ENCODE measurements around the gene CEND1. TPM values are rescaled to one million over a fixed set of nuclear protein-coding genes. Genes with fewer than 3 reads are reported as not detected.

The CEND1 gene
- total RNA-seq, result not detected

DNA sequence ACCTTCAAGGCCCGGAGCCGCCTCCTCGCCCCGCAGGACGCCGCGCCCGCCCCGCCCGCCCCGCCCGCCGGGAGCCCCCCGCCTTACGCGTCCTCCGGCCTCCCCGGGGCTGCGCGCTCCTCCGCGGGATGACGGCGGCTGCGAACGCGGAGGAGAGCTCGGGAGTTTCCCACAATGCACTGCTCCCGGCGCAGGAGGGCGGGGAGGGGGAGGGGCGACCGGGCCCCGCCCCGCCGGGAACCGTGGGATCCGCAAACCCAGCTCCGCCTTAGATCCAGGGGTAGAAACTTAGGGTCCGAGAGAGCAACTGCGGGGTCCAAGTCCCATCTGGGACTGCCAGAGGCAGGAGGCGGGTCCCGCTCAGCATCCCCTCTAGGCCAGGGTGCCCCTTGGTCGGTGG lies at the start of gene CEND1:
Gene CEND1, minus strand, starts transcription at position 148 of the 400 bp plus-strand sequence. CDS start 1,514 bp downstream, outside the sequence.
- no peak for DNase-seq (ENCODE audit: low spot score)
- ATAC-seq, result no peak
- intact Hi-C loops (cut with DNase I), result loop anchor here (10.0 kb wide), 1 partner anchor 125 kb away; no protein-coding TSS in a partner anchor

DNA sequence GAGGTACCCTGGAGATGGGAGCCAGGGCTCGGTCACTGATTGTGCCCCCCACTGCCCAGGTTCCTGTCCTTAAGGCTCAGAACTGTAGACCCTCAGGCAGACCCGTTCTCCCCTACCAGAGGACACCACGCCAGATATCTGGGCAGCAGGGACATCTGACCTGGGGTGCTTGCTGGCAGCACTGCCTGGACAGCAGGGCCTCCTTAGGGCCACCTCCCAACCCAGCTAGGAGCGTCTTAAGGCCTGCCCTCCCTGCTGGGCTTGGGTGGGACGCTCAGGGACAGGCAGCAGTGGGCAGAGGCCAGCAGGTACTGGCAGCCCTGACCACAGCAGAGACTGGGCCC lies 49.4 kb upstream of the CEND1 start:
- intact Hi-C loops (cut with DNase I), result loop anchor here (10.0 kb wide), 1 partner anchor 1476 kb away; no protein-coding TSS in a partner anchor
- no peak for ATAC-seq
- no peak for DNase-seq (ENCODE audit: low spot score)

DNA sequence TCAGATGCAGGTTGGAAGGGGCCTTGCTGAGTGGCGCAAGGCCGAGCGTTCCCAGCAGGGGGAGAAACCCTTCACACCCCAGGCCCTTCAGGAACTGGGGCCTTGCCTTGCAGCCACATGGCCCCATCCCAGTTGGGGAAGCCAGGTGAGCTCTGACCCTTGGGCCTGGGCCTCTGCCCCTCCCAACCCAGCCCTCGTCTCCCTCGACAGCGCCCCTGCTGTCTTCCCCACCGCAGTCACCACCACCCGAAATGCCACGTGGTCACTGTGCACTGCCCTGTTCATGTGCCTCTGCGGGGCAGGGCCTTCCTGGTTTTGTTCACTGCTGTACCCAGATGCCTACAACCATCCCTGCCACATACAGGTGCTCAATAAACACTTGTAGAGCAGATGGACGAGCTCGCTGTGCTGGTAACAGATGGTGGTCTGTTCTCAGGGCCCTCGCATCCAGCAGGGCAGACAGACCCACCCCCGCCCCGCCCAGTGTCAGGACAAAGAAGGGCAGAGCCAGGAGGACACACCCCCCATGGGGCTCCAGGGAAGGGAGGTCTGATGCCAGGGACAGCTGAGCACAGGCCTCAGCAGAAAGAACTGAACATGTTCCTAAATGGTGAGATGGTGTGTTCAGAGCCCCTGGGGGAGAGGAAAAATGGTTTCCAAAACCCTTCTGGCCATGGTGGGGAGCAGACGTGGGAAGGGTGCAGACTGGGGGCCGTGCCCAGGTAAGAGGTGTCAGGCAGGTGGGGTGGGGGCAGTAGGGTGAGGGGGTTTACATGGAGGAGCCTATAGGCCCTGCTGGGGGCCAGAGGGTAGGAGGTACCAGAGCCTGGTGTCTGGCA lies 48.8 kb upstream of the CEND1 start:
- intact Hi-C loops (cut with DNase I), result loop anchor here (10.0 kb wide), 1 partner anchor 1476 kb away; no protein-coding TSS in a partner anchor
- no peak for DNase-seq (ENCODE audit: low spot score)
- ATAC-seq, result no peak

DNA sequence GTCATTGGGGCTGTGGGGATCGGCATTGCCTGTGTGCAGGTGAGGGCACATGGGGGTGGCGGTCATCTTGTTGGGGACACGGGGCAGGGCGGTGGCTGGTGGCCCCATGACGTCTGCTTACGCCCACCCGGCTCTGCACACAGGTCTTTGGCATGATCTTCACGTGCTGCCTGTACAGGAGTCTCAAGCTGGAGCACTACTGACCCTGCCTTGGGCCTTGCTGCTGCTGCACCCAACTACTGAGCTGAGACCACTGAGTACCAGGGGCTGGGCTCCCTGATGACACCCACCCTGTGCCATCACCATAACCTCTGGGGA lies 48.1 kb upstream of the CEND1 start:
- no peak for ATAC-seq
- DNase-seq (ENCODE audit: low spot score), result no peak
- intact Hi-C loops (cut with DNase I), result loop anchor here (10.0 kb wide), 1 partner anchor 1477 kb away; no protein-coding TSS in a partner anchor

DNA sequence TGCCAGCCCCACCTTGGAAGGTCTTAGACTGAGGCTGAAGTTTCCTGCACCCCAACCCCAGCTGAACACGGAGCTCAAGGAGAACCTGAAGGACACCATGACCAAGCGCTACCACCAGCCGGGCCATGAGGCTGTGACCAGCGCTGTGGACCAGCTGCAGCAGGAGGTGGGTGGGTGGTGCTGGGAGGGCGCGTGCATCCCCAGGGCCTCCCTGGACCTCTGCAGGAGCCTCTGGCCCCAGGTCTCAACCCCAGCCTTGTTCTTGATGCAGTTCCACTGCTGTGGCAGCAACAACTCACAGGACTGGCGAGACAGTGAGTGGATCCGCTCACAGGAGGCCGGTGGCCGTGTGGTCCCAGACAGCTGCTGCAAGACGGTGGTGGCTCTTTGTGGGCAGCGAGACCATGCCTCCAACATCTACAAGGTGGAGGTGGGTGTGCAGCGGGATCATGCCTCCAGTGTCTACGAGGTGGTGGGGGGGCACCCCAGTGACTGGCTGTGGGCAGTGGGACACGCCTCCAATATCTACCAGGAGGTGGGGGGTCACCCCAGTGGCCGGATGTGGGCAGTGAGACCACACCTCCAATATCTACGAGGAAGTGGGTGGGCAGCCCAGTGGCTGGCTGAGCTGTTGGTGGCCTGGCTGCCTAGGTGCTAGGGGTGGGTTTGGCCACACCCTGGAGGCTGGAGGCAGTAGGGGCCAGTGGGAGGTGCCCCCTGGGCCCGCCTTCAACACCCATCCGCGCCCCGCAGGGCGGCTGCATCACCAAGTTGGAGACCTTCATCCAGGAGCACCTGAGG lies 47.5 kb upstream of the CEND1 start:
- DNase-seq (ENCODE audit: low spot score) (no peak), ATAC-seq (no peak)
- intact Hi-C loops (cut with DNase I), result loop anchor here (10.0 kb wide), 1 partner anchor 1477 kb away; no protein-coding TSS in a partner anchor

DNA sequence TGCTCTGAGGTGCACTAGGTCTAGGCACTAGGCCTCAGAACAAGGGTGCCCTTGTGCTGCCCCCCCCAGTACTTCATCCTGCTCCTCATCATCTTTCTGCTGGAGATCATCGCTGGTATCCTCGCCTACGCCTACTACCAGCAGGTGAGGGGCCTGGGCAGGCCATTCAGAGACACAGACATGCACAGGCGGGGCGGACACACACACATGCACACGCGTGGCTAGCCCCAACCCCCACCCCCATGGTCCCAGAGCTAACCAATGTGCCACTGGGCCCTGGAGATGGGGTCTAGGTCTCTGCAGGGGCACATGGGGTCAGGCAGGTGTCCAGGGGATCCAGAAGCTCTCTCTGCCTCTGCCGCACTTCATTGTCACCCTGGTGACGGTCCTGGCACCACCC lies 46.8 kb upstream of the CEND1 start:
- intact Hi-C loops (cut with DNase I), result loop anchor here (10.0 kb wide), 1 partner anchor 1478 kb away; no protein-coding TSS in a partner anchor
- DNase-seq (ENCODE audit: low spot score) (no peak), ATAC-seq (no peak)

DNA sequence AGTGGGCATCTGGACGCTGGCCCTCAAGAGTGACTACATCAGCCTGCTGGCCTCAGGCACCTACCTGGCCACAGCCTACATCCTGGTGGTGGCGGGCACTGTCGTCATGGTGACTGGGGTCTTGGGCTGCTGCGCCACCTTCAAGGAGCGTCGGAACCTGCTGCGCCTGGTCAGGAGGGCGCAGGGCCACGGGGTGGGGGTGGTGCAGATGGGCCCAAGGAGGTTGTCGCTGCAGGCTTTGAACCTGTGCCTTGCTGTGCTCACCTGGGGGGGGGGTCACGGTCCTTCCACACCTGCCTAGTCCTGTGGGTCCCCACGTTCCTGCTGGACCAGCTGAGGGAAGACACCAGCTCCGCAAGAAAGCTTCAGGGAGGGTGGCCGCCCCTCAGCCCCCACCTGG lies 46.4 kb upstream of the CEND1 start:
- intact Hi-C loops (cut with DNase I), result loop anchor here (10.0 kb wide), 1 partner anchor 1479 kb away; no protein-coding TSS in a partner anchor
- no peak for DNase-seq (ENCODE audit: low spot score)
- no peak for ATAC-seq

DNA sequence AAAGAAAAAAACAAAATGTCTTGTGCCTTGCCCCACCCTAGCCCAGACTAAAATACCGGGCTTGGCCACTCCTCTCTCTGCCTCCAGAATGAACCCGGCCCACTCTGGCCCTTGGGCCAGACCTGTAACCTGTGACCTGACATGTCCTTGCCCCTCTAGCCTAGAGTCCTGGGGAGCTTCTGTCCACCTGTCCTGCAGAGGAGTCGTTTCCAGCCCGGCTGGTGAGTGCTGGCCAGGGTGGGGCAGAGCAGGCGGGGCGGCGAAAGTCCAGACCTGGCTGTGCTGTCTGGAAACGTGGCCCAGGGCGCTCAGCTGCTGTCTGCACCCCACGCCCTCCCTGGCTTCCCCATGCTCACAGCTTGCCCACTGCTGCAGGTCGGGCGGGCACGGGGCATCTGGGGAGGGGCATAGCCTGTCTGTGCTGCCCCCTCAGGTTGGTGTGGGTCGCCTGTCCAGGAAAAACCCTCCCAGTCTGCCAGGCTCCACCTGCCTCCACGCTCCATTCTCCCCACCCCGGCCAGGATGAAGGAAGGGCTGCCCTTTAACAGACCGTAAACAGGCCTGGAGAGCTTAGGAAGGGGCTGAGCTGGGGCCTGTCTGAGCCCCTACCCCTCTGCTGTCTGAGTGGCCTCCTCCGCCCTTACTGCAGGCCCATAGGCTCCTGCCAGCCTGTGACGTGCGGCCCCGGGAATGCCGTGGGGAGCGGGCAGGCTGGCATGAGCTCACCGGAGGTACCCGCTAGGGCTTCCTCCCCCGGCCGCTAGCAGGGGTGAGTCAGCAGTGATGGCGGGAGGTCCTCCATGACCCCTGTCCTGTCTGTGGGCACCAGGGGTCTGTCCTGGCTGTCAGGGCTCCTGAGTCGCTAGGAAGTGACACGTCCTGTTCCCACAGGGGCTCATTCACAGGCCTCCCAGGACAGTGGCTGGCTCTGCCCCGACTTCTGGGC lies 44.8 kb upstream of the CEND1 start:
- DNase-seq (ENCODE audit: low spot score), result no peak
- peak; percentile 27 for ATAC-seq
- intact Hi-C loops (cut with DNase I), result loop anchor here (10.0 kb wide), 1 partner anchor 1480 kb away; no protein-coding TSS in a partner anchor

DNA sequence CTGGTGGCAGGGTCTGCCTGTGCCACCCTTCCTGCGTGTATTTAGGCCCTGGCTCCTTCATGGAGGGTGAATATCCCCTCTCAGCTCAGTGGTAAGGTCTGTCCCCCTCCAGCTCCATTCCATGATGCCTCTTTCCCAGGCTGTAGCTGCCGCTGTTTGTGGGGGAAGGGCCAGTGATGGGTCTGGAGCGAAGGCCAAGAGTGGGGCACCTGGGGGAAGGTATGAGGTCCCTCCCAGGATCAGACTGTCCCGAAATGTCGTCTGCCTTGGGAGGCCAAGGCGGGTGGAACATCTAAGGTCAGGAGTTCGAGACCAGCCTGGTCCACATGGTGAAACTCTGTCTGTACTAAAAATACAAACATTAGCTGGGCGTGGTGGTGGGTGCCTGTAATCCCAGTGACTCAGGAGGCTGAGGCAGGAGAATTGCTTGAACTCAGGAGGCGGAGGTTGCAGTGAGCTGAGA lies 44.0 kb upstream of the CEND1 start:
- intact Hi-C loops (cut with DNase I), result loop anchor here (10.0 kb wide), 1 partner anchor 1481 kb away; no protein-coding TSS in a partner anchor
- DNase-seq (ENCODE audit: low spot score), result no peak
- no peak for ATAC-seq

DNA sequence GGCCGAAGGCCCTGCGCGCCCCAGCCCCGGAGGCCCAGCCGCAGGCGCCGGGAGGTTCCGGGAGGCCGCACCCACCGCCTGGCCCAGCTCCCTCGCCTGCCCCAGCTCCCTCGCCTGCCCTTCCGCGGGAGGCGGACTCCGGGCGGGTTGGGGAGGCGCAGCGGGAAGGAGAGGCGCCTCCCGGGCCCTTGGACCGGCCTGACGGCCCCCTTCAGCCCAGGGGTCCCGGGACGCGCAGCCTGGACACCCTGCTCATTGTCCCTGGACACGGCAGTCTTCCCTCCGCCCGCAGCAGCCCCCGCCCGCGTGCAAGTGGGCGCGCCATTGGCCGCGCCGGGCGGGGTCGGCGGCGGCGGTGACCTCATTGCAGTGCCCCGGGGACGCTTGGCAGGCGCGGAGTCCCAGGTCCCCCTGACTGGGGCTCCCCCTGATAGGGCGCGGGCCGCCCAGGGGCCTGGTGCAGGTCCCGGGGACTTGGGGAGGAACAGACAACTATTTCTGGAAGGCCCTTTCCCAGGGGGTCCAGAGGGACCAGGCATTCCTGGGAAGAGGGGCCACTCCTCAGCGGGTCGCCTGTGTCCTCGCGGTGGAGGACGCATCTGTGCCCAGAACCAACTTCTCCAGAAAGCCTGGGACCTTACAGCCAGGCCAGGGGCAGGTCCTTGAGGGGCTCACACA lies 43.4 kb upstream of the CEND1 start:
- ATAC-seq, result peak; percentile 3
- intact Hi-C loops (cut with DNase I), result loop anchor here (10.0 kb wide), 1 partner anchor 1482 kb away; no protein-coding TSS in a partner anchor
- DNase-seq (ENCODE audit: low spot score), result no peak

DNA sequence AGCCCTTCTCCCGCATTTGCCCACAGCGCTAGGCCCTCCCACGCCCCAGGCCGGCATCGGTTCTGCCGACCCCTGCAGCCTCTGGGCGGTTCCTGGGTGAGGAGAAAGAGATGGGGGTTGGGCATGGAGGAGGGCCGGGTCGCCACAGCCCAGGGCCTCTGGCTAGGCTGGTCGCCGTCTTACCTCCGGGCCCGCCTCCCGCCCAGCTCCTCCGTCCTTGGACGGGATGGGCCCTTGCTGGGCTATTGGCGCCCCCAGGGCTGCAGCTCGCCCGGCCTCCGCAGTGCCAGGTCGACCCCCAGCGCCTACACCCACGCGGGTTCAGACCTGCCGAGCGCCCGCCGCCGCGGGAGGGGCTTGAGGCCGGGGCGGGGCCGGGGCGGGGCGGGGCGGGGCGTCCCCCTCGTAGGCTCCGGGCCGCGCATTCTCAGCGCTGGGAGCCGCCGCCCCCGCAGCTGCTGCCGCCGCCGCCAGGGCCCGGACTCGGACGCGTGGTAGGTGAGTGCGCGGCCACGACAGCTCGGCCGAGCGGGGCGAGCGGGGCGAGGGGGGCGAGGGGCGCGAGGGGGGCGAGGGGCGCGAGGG lies 42.7 kb upstream of the CEND1 start, which contains the start of gene CD151:
Gene CD151, plus strand, starts transcription at position 424 of the 585 bp plus-strand sequence. CDS start 3,118 bp downstream, outside the sequence.
- intact Hi-C loops (cut with DNase I), result loop anchor here (10.0 kb wide), 1 partner anchor 1482 kb away; no protein-coding TSS in a partner anchor
- ATAC-seq, result peak; percentile 6
- DNase-seq (ENCODE audit: low spot score), result no peak

DNA sequence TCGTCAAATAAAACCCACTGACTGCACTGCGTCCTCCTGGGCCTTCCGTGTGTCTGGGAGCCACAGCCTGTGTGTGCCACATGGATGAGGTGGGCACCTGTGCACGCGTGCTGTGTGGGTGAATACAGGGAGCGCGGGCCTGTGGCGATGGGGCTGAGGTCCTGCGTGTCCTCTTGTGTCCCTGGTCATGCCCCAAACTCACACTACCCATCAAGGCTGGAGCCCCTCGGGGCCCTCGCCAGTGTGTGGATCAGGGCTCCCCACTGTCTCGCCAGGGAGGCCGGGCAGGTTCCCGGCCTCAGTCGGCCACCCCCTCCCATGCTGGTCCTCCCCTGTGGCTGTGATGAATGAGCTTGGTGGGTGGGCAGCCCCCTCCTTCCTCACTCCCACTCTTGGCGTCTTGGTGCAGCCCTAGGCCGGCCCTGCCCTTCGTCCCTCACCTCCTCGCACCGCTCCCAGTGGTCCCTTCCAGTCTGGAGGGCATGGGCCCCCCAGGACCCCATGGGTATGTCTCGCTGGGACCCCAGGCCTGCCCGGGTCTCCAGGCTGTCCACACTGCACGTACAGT lies 42.2 kb upstream of the CEND1 start:
- intact Hi-C loops (cut with DNase I), result loop anchor here (10.0 kb wide), 1 partner anchor 1483 kb away; no protein-coding TSS in a partner anchor

DNA sequence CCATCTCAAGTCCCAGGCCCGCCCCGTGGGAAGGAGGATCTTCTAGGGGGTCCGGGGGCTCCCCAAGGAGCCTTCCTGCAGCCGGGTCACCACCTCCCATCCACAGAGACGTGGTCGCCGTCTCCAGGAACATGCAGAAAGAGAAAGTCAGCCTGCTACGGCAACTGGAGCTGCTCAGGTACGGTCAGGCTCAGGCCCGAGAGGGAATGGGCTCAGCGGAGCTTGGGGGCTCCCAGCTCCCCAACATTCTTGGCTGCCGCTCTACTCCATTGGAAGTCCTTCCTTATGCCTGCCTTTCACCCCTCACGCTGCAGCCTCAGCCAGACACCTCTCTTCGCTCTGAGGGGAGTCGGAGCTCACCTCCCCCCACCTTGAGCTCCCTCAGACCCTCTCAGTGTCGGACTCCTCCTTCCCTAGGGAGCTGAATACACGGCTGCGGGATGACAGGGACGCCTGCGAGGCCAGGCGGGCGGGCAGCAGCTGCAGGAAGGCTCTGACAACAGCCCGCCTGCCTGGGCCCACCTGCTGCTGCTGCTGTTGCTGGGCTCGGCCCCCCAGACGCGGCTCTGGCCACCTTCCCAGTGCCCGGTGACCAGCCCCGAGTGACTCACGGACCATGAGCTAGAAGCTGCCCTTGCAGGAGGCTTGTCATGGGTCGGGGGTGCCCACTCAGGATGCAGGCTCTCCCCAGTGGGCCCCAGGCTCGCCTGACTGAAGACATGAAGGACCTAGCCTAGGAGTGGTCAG lies 41.4 kb upstream of the CEND1 start:
- intact Hi-C loops (cut with DNase I), result loop anchor here (10.0 kb wide), 1 partner anchor 1484 kb away; no protein-coding TSS in a partner anchor
- DNase-seq (ENCODE audit: low spot score) (no peak), ATAC-seq (no peak)

More for the DNA sequence above, 42.2 kb upstream of the CEND1 start:
- DNase-seq (ENCODE audit: low spot score) (no peak), ATAC-seq (no peak)

DNA sequence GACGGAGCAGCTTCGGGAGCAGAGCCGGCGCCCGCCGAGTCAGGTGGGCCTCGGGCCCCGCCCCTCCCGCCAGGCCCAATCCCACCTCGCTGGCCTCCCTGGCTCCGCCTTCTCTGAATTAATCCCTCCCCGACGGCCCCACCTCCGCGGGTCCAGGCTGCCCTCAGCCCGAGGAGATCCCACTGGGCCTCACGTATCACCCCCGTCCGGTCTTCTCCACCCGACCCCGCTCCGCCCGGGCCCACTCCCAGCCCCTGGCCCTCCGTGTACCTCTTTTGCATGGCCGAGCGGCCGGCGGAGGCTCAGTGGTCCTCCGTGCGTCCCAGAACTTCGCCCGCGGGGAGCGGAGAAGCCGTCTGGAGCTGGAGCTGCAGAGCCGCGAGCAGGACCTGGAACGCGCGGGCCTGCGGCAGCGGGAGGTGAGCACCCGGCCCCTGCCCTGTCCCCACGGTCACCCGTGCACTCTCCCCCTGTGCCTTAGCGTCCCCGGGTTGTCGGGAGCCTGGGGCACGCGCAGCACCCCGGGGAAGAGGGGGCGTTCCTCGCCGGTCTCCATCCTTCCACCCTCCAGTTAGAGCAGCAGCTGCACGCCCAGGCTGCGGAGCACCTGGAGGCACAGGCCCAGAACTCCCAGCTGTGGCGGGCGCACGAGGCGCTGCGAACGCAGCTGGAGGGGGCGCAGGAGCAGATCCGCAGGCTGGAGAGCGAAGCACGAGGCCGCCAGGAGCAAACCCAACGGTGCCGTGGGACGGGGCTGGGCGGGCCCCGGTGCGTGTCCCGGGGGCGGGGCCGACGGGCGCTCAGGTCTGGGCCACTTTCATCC lies 40.6 kb upstream of the CEND1 start:
- peak; percentile 86 for DNase-seq (ENCODE audit: low spot score)
- peak; percentile 60 for ATAC-seq
- intact Hi-C loops (cut with DNase I), result loop anchor here (10.0 kb wide), 1 partner anchor 1484 kb away; no protein-coding TSS in a partner anchor

DNA sequence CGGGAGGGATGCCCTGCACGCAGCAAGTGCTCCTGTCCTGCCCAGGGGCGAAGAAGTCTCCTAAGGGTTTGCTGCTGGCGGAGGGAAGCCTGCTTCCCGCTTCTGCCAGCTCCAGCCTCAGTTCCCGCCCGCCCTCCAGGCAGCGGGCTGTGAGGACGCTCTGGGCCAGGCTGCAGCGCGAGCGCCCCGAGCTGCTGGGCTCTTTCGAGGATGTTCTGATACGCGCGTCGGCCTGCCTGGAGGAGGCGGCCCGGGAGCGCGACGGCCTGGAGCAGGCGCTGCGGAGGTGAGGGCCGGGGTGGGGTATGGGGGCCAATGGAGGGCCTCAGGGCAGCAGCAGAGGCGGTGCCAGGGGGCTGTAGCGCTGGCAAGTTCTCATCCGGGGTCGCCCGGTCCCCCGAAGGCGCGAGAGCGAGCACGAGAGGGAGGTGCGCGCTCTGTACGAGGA lies 40.0 kb upstream of the CEND1 start:
- no peak for ATAC-seq

More for the DNA sequence above, 40.0 kb upstream of the CEND1 start:
- no peak for DNase-seq (ENCODE audit: low spot score)
- intact Hi-C loops (cut with DNase I), result loop anchor here (10.0 kb wide), 1 partner anchor 1485 kb away; no protein-coding TSS in a partner anchor
